ENCODE results near the gene MSH6. TPM values are rescaled to one million over a fixed set of nuclear protein-coding genes. Genes with fewer than 3 reads are reported as not detected.

Gene MSH6
- total and polyA plus RNA-seq, 2 of the 8 experiments (the other 6 are each of a cell fraction or from before 2014, with no cell fraction given): 45.8 to 301 TPM

GRCh38 chr2:47767880-47768609 lies 14.9 kb upstream of the MSH6 start:
- Histone ChIP-seq H2AFZ (ENCODE audit: low read length) (0 out of 2 replicates have a peak overlapping the region, but pooled peaks have one; percentile 17), H3K9me3 (ENCODE audit: insufficient read depth in 2 of 2, low read depth in 1 of 2, low read length in 1 of 2) (0 out of 4 replicates have a peak, but pooled peaks cover 0 to 4% of the 10 kb centered on the region in 2 experiments), H2BK15ac (ENCODE audit: low read length) (peak overlapping the region; percentile 31; the same call in 1 of the 2 replicates), H3K4me2 (ENCODE audit: insufficient read depth in 1 of 2, low read depth in 2 of 2, low read length in 2 of 2) (no peak overlapping the region), H3K14ac (ENCODE audit: insufficient read length) (no peak overlapping the region), H4K20me1 (replicated peaks in 1 of 2; ENCODE audit: control insufficient read depth in 1 of 2, insufficient read depth in 2 of 2, low read length in 2 of 2) (no peaks in the 10 kb centered on the region), H3K56ac (replicated peaks; ENCODE audit: insufficient read length, low read depth, low read length) (no peak overlapping the region), H4K5ac (ENCODE audit: insufficient read length, low read depth, low read length) (peak overlapping the region; percentile 28), H2BK12ac (ENCODE audit: low read depth, low read length) (peak overlapping the region; percentile 95; the same call in 1 of the 2 replicates), H3K4me3 (ENCODE audit: extremely low read depth in 1 of 4, insufficient read depth in 2 of 4, low read depth in 3 of 4, low read length in 4 of 4) (no peak overlapping the region), H3K18ac (ENCODE audit: extremely low read depth, low read length) (no peak overlapping the region; the same call in 1 of the 2 replicates), H2BK120ac (replicated peaks; ENCODE audit: low read depth, low read length) (peak overlapping the region; percentile 29), H3K23ac (ENCODE audit: insufficient read length) (no peak overlapping the region), H3K79me1 (ENCODE audit: low read depth, low read length) (no peaks in the 10 kb centered on the region), H3K36me3 (ENCODE audit: control insufficient read depth in 2 of 4, insufficient read depth in 4 of 4, low read length in 3 of 4) (no peaks in the 10 kb centered on the region), H3K9ac (replicated peaks in 1 of 4; ENCODE audit: extremely low read depth in 1 of 4, low read depth in 3 of 4, low read length in 3 of 4) (no peak overlapping the region), H2BK20ac (ENCODE audit: low read length) (peak overlapping the region; percentile 83; the same call in 1 of the 2 replicates), H3K27ac (ENCODE audit: low read depth, low read length) (no peak overlapping the region), H3K79me2 (ENCODE audit: control insufficient read depth in 1 of 2, insufficient read depth in 2 of 2, low read length in 2 of 2) (no peaks in the 10 kb centered on the region), H2BK5ac (ENCODE audit: low read depth, low read length) (no peak overlapping the region), H3K23me2 (ENCODE audit: low read depth, low read length) (no peaks in the 10 kb centered on the region), H4K91ac (replicated peaks; ENCODE audit: insufficient read length, low read length) (peak overlapping the region; percentile 97), H3K27me3 (replicated peaks in 1 of 4; ENCODE audit: control insufficient read depth in 3 of 4, extremely low read depth in 1 of 4, insufficient read depth in 3 of 4, low read length in 3 of 4) (no peaks in the 10 kb centered on the region), H2AK5ac (ENCODE audit: low read depth, low read length) (no peak overlapping the region), H3K4ac (replicated peaks; ENCODE audit: insufficient read length, low read depth, low read length) (peak overlapping the region; percentile 32), H4K8ac (ENCODE audit: extremely low read depth, insufficient read depth, low read length) (peak overlapping the region; percentile 16), H3K4me1 (replicated peaks in 1 of 4; ENCODE audit: control insufficient read depth in 3 of 4, insufficient read depth in 4 of 4, low read length in 3 of 4) (no peaks in the 10 kb centered on the region)
- ChIA-PET CTCF (ENCODE audit: partially characterized antibody) (interaction anchor here (0.6 to 4.6 kb wide), 67 partner anchors 9 to 1146 kb away, joined by 3 to 30 read pairs (median 4); partner anchors contain the start of gene MSH2), POLR2A (ENCODE audit: partially characterized antibody) (interaction anchor here (0.8 to 1.7 kb wide), 5 partner anchors 70 to 282 kb away, joined by 3 to 7 read pairs (median 4); no protein-coding TSS in a partner anchor)
- peak; percentile 54 to 99 for DNase-seq (ENCODE audit: low read depth in 1 of 2, low spot score in 2 of 2)
- 40% methylated on average over 28 of the region's 28 CpGs; no CpG with 5 or more reads in 1 of the 2 experiments for WGBS, 2 experiments (ENCODE audit: extremely low coverage in 1 of 2, insufficient coverage in 1 of 2, insufficient read length in 1 of 2, insufficient replicate concordance in 2 of 2, low coverage in 1 of 2, low lambda C conversion rate in 2 of 2, missing lambda C conversion rate in 1 of 2)
- FAIRE-seq: no peak
- TF ChIP-seq SP2 (IDR thresholded peaks at IDR 0.05; ENCODE audit: low read length): no peak
- TF ChIP-seq RNF2 (IDR thresholded peaks at IDR 0.05; ENCODE audit: borderline replicate concordance, low read depth, low read length, missing control alignments, poor library complexity, severe bottlenecking): no peak
- TF ChIP-seq MAX (IDR thresholded peaks at IDR 0.05): 0 out of 2 replicates have a peak, but pooled peaks have one; percentile 12
- peak; percentile 26 for TF ChIP-seq TAF7 (optimal IDR thresholded peaks at IDR 0.05; ENCODE audit: borderline replicate concordance, low read depth, low read length)
- TF ChIP-seq CHD2 (IDR thresholded peaks at IDR 0.05; ENCODE audit: low read length): no peak
- TF ChIP-seq PHF8 (conservative IDR thresholded peaks at IDR 0.05; ENCODE audit: low read depth, low read length): no peak
- peak; percentile 64; the same call in 1 of the 2 replicates for TF ChIP-seq TCF12 (IDR thresholded peaks at IDR 0.05; ENCODE audit: low read depth, low read length)
- peak; percentile 93 to 98 (median 95) for TF ChIP-seq CTCF (IDR thresholded peaks at IDR 0.05; ENCODE audit: control extremely low read depth in 1 of 3, insufficient read depth in 1 of 3, low read depth in 1 of 3, low read length in 3 of 3)

All from H1 (cell line).